DOHH2 (cell line): Measurements from ENCODE around the gene C12orf56.
A peak's percentile ranks its signal among the peaks of the same experiment; 100 is the strongest.

Source experiments
- H3F3A ChIP-seq: fragments of 200-600 bp; sonication (generic), shearing (Covaris generic); 2 replicates; pipeline ENCODE4 v1.6.0; 2016; ENCODE audit warnings: antibody characterized with exemption, mild to moderate bottlenecking; ENCODE audit not compliant: control insufficient read depth, insufficient read depth
- H3K27ac ChIP-seq: fragments of 200-600 bp; sonication (generic); 2 replicates; pipeline ENCODE4 v1.5.1; 2014; ENCODE audit warnings: low read depth, mild to moderate bottlenecking, low read length, moderate library complexity
- H3K27me3 ChIP-seq: fragments of 200-600 bp; sonication (generic); 2 replicates; pipeline ENCODE4 v1.6.1; 2014; ENCODE audit warnings: mild to moderate bottlenecking, low read length, mixed read lengths; ENCODE audit not compliant: control insufficient read depth
- H3K36me3 ChIP-seq: fragments of 200-600 bp; sonication (generic); 2 replicates; pipeline ENCODE4 v1.6.1; 2014; ENCODE audit warnings: mild to moderate bottlenecking, low read length, moderate library complexity, mixed read lengths; ENCODE audit not compliant: control insufficient read depth
- H3K4me1 ChIP-seq: fragments of 200-600 bp; sonication (generic); 2 replicates; pipeline ENCODE4 v1.6.1; 2014; ENCODE audit warnings: mild to moderate bottlenecking, low read length, mixed read lengths; ENCODE audit not compliant: control insufficient read depth
- H3K4me2 ChIP-seq: fragments of 200-600 bp; sonication (generic); 2 replicates; pipeline ENCODE4 v1.6.0; 2014; ENCODE audit warnings: mild to moderate bottlenecking, low read length, moderate library complexity
- H3K4me3 ChIP-seq: fragments of 200-600 bp; sonication (generic); 2 replicates; pipeline ENCODE4 v1.5.1; 2014; ENCODE audit warnings: mild to moderate bottlenecking, low read length, mixed read lengths
- H3K79me2 ChIP-seq: fragments of 200-600 bp; sonication (generic); 2 replicates; pipeline ENCODE4 v1.6.1; 2014; ENCODE audit warnings: mild to moderate bottlenecking, low read length, mixed read lengths; ENCODE audit not compliant: control insufficient read depth
- H3K9me2 ChIP-seq: fragments of 200-600 bp; sonication (generic); replicated peaks from 2 replicates; pipeline ENCODE4 v1.6.1; 2014; ENCODE audit warnings: mild to moderate bottlenecking, low read length, mixed read lengths; ENCODE audit not compliant: control insufficient read depth
- H3K9me3 ChIP-seq: fragments of 200-600 bp; sonication (generic); 2 replicates; pipeline ENCODE4 v1.6.1; 2014; ENCODE audit warnings: antibody characterized with exemption, low read length, mixed read lengths; ENCODE audit not compliant: control insufficient read depth, insufficient read depth
- H4K20me1 ChIP-seq: fragments of 200-600 bp; sonication (generic); 2 replicates; pipeline ENCODE4 v1.6.0; 2014; ENCODE audit warnings: low read depth, mild to moderate bottlenecking, antibody characterized with exemption, low read length, moderate library complexity; ENCODE audit not compliant: control insufficient read depth, insufficient read depth
- CTCF ChIP-seq: fragments of 200-600 bp; sonication (generic); IDR thresholded peaks from one replicate; pipeline ENCODE4 v1.5.1; 2014; ENCODE audit warnings: antibody characterized with exemption, mild to moderate bottlenecking, low read depth, low read length; ENCODE audit not compliant: poor library complexity, severe bottlenecking
- EZH2phosphoT487 ChIP-seq: fragments of 200-600 bp; sonication (generic); IDR thresholded peaks from 2 replicates; pipeline ENCODE4 v1.6.1; 2017; ENCODE audit warnings: borderline replicate concordance, mild to moderate bottlenecking, antibody characterized with exemption, low read length, moderate library complexity, mixed read lengths

C12orf56 gene

GRCh38 chr12:64229240-64229639, 161.3 kb downstream of the C12orf56 start:
- no peak overlapping the region for H3K4me3 ChIP-seq
- H3K27ac ChIP-seq = no peak overlapping the region
- no peaks in the 10 kb centered on the region for H3K36me3 ChIP-seq
- TF ChIP-seq EZH2phosphoT487 = no peak
- no peak for TF ChIP-seq CTCF
- no peaks in the 10 kb centered on the region for H3K79me2 ChIP-seq
- no peaks in the 10 kb centered on the region for H3F3A ChIP-seq
- no peaks in the 10 kb centered on the region for H3K9me3 ChIP-seq
- no peak overlapping the region for H3K4me2 ChIP-seq
- H3K4me1 ChIP-seq = no peaks in the 10 kb centered on the region
- no peaks in the 10 kb centered on the region for H3K9me2 ChIP-seq
- H4K20me1 ChIP-seq = no peaks in the 10 kb centered on the region
- no peaks in the 10 kb centered on the region for H3K27me3 ChIP-seq

DNA sequence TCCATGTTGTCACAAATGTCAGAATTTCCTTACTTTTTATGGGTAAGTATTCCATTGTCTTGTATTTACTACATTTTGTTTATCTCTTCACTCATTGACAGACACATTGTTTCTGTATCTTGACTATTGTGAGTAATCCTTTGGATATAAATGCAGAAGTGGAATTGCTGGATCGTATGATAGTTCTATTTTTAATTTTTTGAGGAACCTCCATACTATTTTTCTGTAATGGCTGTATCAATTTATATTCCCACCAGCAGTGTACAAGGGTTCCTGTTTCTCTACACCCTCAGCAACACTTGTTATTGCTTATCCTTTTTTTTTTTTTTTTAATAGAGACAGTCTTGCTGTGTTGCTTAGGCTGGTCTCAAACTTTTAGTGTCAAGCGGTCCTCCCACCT, 164.9 kb downstream of the C12orf56 start:
- Histone ChIP-seq H3K27me3 (no peaks in the 10 kb centered on the region), H3K27ac (no peak overlapping the region), H3K79me2 (peaks cover 14% of the 10 kb centered on the region), H3F3A (no peaks in the 10 kb centered on the region), H3K4me1 (peaks cover 10% of the 10 kb centered on the region), H3K4me3 (no peak overlapping the region), H3K4me2 (no peak overlapping the region), H4K20me1 (no peaks in the 10 kb centered on the region), H3K9me2 (no peaks in the 10 kb centered on the region), H3K9me3 (no peaks in the 10 kb centered on the region), H3K36me3 (peaks cover 5% of the 10 kb centered on the region; the same call in 1 of the 2 replicates)
- TF ChIP-seq CTCF (no peak), EZH2phosphoT487 (no peak)

GRCh38 chr12:64222009-64222765, 168.4 kb downstream of the C12orf56 start, which contains the start of gene KICS2:
Gene KICS2, minus strand, starts transcription at chr12:64222296. Its CDS starts 59 bp downstream, at chr12:64222237.
- H4K20me1 ChIP-seq = no peaks in the 10 kb centered on the region
- H3F3A ChIP-seq = no peaks in the 10 kb centered on the region
- H3K4me1 ChIP-seq = peaks cover 24% of the 10 kb centered on the region
- no peaks in the 10 kb centered on the region for H3K9me2 ChIP-seq
- H3K79me2 ChIP-seq = peaks cover 42% of the 10 kb centered on the region
- H3K9me3 ChIP-seq = no peaks in the 10 kb centered on the region
- peak within 1 kb of the TSS; percentile 89 for H3K4me3 ChIP-seq
- peak within 1 kb of the TSS; percentile 80 for H3K4me2 ChIP-seq
- peaks cover 5% of the 10 kb centered on the region; the same call in 1 of the 2 replicates for H3K36me3 ChIP-seq
- H3K27ac ChIP-seq = peak within 1 kb of the TSS; percentile 33; the same call in 1 of the 2 replicates
- TF ChIP-seq EZH2phosphoT487 (no peak), CTCF (no peak)
- H3K27me3 ChIP-seq = no peaks in the 10 kb centered on the region
